ENCODE data around the gene PGM5.
"Not testable (repeated sequence)": the region's sequence is repeated elsewhere in the genome, so short reads cannot be mapped to it uniquely, and the experiment has no call there.

Gene PGM5

GRCh38 chr9:68356380-68357118 lies at the start of gene PGM5:
Gene PGM5 (plus strand): TSS chr9:68356611. CDS start chr9:68357128, 517 bp downstream.
- DNase-seq = peak in 1 of 2 experiments; percentile 9

- DNase-seq = not testable (repeated sequence)
Observed at GRCh38 chr9:68307127-68307526, 49.3 kb upstream of the PGM5 start.

GRCh38 chr9:68307654-68308053 lies 48.8 kb upstream of the PGM5 start:
- DNase-seq = not testable (repeated sequence)

GRCh38 chr9:68311208-68311607 lies 45.2 kb upstream of the PGM5 start:
- DNase-seq = not testable (repeated sequence)

- DNase-seq = not testable (repeated sequence)
Observed at GRCh38 chr9:68318209-68318608, 38.2 kb upstream of the PGM5 start.

GRCh38 chr9:68323749-68324148 lies 32.7 kb upstream of the PGM5 start:
- not testable (repeated sequence) for DNase-seq

- not testable (repeated sequence) for DNase-seq
Observed at GRCh38 chr9:68324518-68324917, 31.9 kb upstream of the PGM5 start.

GRCh38 chr9:68329106-68329505 lies 27.3 kb upstream of the PGM5 start:
- not testable (repeated sequence) for DNase-seq

GRCh38 chr9:68330531-68331173 lies 25.8 kb upstream of the PGM5 start:
- DNase-seq = not testable (repeated sequence)

- not testable (repeated sequence) for DNase-seq
Observed at GRCh38 chr9:68332122-68332521, 24.3 kb upstream of the PGM5 start.

- DNase-seq = not testable (repeated sequence)
Observed at GRCh38 chr9:68335935-68336334, 20.5 kb upstream of the PGM5 start.

GRCh38 chr9:68336639-68337339 lies 19.6 kb upstream of the PGM5 start:
- not testable (repeated sequence) for DNase-seq

GRCh38 chr9:68338000-68338399 lies 18.4 kb upstream of the PGM5 start:
- not testable (repeated sequence) for DNase-seq

GRCh38 chr9:68342265-68343025 lies 14.0 kb upstream of the PGM5 start:
- DNase-seq = not testable (repeated sequence)

- DNase-seq = not testable (repeated sequence)
Observed at GRCh38 chr9:68343242-68343641, 13.2 kb upstream of the PGM5 start.

- not testable (repeated sequence) for DNase-seq
Observed at GRCh38 chr9:68343992-68344391, 12.4 kb upstream of the PGM5 start.

GRCh38 chr9:68351689-68352088 lies 4.7 kb upstream of the PGM5 start:
- DNase-seq = not testable (repeated sequence)

- not testable (repeated sequence) for DNase-seq
Observed at GRCh38 chr9:68355993-68356379, 425 bp upstream of the PGM5 start.

- DNase-seq = not testable (repeated sequence)
Observed at GRCh38 chr9:68357119-68357714, 806 bp downstream of the PGM5 start.

GRCh38 chr9:68366933-68367547 lies 10.6 kb downstream of the PGM5 start:
- DNase-seq = not testable (repeated sequence)

- not testable (repeated sequence) for DNase-seq
Observed at GRCh38 chr9:68375789-68376188, 19.4 kb downstream of the PGM5 start.

GRCh38 chr9:68377723-68378122 lies 21.3 kb downstream of the PGM5 start:
- not testable (repeated sequence) for DNase-seq
